Measurements from ENCODE around the gene KCNQ5. TPM values are rescaled to one million over a fixed set of nuclear protein-coding genes. Genes with fewer than 3 reads are reported as not detected.

Gene KCNQ5
- total RNA-seq, 1 experiment from 2014 or later: 0.07 TPM

GRCh38 chr6:72968704-72969103 lies 346.8 kb downstream of the KCNQ5 start:
- no peak overlapping the region for H2BK20ac ChIP-seq (ENCODE audit: low read depth, low read length, poor library complexity, severe bottlenecking)
- WGBS (ENCODE audit: extremely low coverage, insufficient read length, low lambda C conversion rate): no CpG with 5 or more reads among the region's 1 CpG

More at GRCh38 chr6:72968704-72969103, 346.8 kb downstream of the KCNQ5 start:
- Histone ChIP-seq H4K20me1 (ENCODE audit: control insufficient read depth, insufficient read depth, insufficient read length) (no peaks in the 10 kb centered on the region), H2AK5ac (ENCODE audit: insufficient read length, low read length) (no peak overlapping the region), H3K79me2 (ENCODE audit: insufficient read depth, low read length) (no peaks in the 10 kb centered on the region), H3T11ph (ENCODE audit: low read length) (no peak overlapping the region), H2BK5ac (ENCODE audit: insufficient read length, low read length) (no peak overlapping the region), H4K5ac (ENCODE audit: insufficient read length, low read depth, low read length) (no peak overlapping the region), H3K23ac (ENCODE audit: insufficient read length, low read depth, low read length) (no peak overlapping the region), H3K56ac (ENCODE audit: insufficient read length, low read depth, low read length) (no peak overlapping the region), H3K27me3 (ENCODE audit: insufficient read depth, low read length) (no peaks in the 10 kb centered on the region), H3K9ac (ENCODE audit: extremely low read depth, insufficient read length, low read length) (no peak overlapping the region), H3K27ac (ENCODE audit: insufficient read length, low read depth, low read length) (no peak overlapping the region), H3K4me2 (ENCODE audit: insufficient read depth, insufficient read length, low read length) (no peak overlapping the region), H2AFZ (ENCODE audit: low read length) (no peak overlapping the region), H2BK15ac (ENCODE audit: low read depth, low read length) (no peak overlapping the region), H3K23me2 (ENCODE audit: insufficient read length, low read depth, low read length, poor library complexity, severe bottlenecking) (no peaks in the 10 kb centered on the region), H3K18ac (ENCODE audit: insufficient read length, low read depth, low read length) (no peak overlapping the region), H4K91ac (ENCODE audit: insufficient read length, low read depth, low read length) (no peak overlapping the region), H3K79me1 (ENCODE audit: insufficient read depth, low read depth, low read length, poor library complexity, severe bottlenecking) (no peaks in the 10 kb centered on the region), H3K9me3 (ENCODE audit: control insufficient read depth, low read depth, low read length) (no peaks in the 10 kb centered on the region), H3K4ac (ENCODE audit: low read depth, low read length) (no peak overlapping the region), H3K14ac (ENCODE audit: insufficient read depth, low read length) (no peak overlapping the region), H2BK120ac (ENCODE audit: low read depth, low read length, poor library complexity, severe bottlenecking) (no peak overlapping the region), H4K8ac (replicated peaks; ENCODE audit: insufficient read length, low read depth, low read length) (no peak overlapping the region), H2BK12ac (ENCODE audit: insufficient read length, low read depth, low read length) (no peak overlapping the region), H3K4me1 (ENCODE audit: insufficient read depth, low read length) (no peaks in the 10 kb centered on the region)
- DNase-seq: no peak
- Mint-ChIP-seq H3K4me3 (no peak overlapping the region), H3K27ac (no peak overlapping the region), H3K4me1 (no peaks in the 10 kb centered on the region), H3K27me3 (ENCODE audit: low read depth) (no peaks in the 10 kb centered on the region), H3K9me3 (no peaks in the 10 kb centered on the region), H3K36me3 (ENCODE audit: insufficient read depth in 1 of 3, low read depth in 3 of 3) (no peaks in the 10 kb centered on the region)
- TF ChIP-seq, protein P1, sequence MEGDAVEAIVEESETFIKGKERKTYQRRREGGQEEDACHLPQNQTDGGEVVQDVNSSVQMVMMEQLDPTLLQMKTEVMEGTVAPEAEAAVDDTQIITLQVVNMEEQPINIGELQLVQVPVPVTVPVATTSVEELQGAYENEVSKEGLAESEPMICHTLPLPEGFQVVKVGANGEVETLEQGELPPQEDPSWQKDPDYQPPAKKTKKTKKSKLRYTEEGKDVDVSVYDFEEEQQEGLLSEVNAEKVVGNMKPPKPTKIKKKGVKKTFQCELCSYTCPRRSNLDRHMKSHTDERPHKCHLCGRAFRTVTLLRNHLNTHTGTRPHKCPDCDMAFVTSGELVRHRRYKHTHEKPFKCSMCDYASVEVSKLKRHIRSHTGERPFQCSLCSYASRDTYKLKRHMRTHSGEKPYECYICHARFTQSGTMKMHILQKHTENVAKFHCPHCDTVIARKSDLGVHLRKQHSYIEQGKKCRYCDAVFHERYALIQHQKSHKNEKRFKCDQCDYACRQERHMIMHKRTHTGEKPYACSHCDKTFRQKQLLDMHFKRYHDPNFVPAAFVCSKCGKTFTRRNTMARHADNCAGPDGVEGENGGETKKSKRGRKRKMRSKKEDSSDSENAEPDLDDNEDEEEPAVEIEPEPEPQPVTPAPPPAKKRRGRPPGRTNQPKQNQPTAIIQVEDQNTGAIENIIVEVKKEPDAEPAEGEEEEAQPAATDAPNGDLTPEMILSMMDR (conservative IDR thresholded peaks at IDR 0.05): no peak

All from H9 (cell line).